Stimulated activated CD4-positive, alpha-beta T cell treated with anti-CD3 and anti-CD28 coated beads, Interleukin-2, amount 100 ng/mL, for 24 hours (primary cell): Measurements from ENCODE around the gene RANGRF.

ENCODE experiments used
- DNase-seq, 2 donors: peaks; one replicate each; pipeline ENCODE4 v3.0.0-alpha.2; 2020

The RANGRF gene

GRCh38 chr17:8275421-8276290 is 12.8 kb upstream of the RANGRF start:
- no peak for DNase-seq

GRCh38 chr17:8277317-8277716 is 11.2 kb upstream of the RANGRF start:
- DNase-seq, result no peak

GRCh38 chr17:8282345-8282744 is 6.1 kb upstream of the RANGRF start:
- DNase-seq, result no peak

GRCh38 chr17:8283356-8283755 is 5.1 kb upstream of the RANGRF start:
- no peak for DNase-seq

GRCh38 chr17:8284126-8284525 is 4.3 kb upstream of the RANGRF start:
- no peak for DNase-seq

GRCh38 chr17:8285270-8286181 is 2.9 kb upstream of the RANGRF start:
- DNase-seq, result no peak

- no peak for DNase-seq
These were observed 677 bp upstream of the RANGRF start for GRCh38 chr17:8287651-8288335.

- peak in 1 of 2 donors; percentile 87 for DNase-seq
These were observed 580 bp downstream of the RANGRF start for GRCh38 chr17:8289103-8289397.

- no peak for DNase-seq
These were observed 1.6 kb downstream of the RANGRF start for GRCh38 chr17:8290043-8290442.

- no peak for DNase-seq
These were observed 4.3 kb downstream of the RANGRF start for GRCh38 chr17:8292639-8293395.

- no peak for DNase-seq
These were observed 5.9 kb downstream of the RANGRF start for GRCh38 chr17:8294361-8294760.

- DNase-seq, result no peak
These were observed 6.4 kb downstream of the RANGRF start for GRCh38 chr17:8294814-8295316.

- no peak for DNase-seq
These were observed 11.8 kb downstream of the RANGRF start for GRCh38 chr17:8300226-8300625.

- peak; percentile 52 to 59 for DNase-seq
These were observed 12.3 kb downstream of the RANGRF start for GRCh38 chr17:8300627-8301242.

- no peak for DNase-seq
These were observed 22.2 kb downstream of the RANGRF start for GRCh38 chr17:8310601-8311123.

- DNase-seq, result no peak
These were observed 22.8 kb downstream of the RANGRF start for GRCh38 chr17:8311131-8311790.

- no peak for DNase-seq
These were observed 23.8 kb downstream of the RANGRF start for GRCh38 chr17:8312251-8312650.

GRCh38 chr17:8312726-8313600 is 24.5 kb downstream of the RANGRF start:
- no peak for DNase-seq

- DNase-seq, result no peak
These were observed 26.6 kb downstream of the RANGRF start for GRCh38 chr17:8314797-8315763.
